SK-N-SH (cell line): Measurements from ENCODE around the gene VIL1. TPM values are rescaled to one million over a fixed set of nuclear protein-coding genes. Genes with fewer than 3 reads are reported as not detected.

Experiments used
- CTCF ChIA-PET: fragments of 300-600, 350-600 bp; formaldehyde crosslinking; extraction: SDS; loops from one replicate; lab custom pipeline; 2021; lab: Yijun Ruan, JAX
- POLR2A ChIA-PET: fragments of 350-600 bp; sonication (Branson Sonifier 250); formaldehyde crosslinking; extraction: SDS; loops from one replicate; lab custom pipeline; 2020; ENCODE audit warnings: antibody characterized with exemption, inconsistent platforms; lab: Yijun Ruan, JAX
- DNase-seq: peaks from one replicate; pipeline ENCODE4 v3.0.0; 2012
- H2AFZ ChIP-seq: fragments of 200-600 bp; sonication (generic); 2 replicates; pipeline ENCODE4 v1.8.1; 2016; ENCODE audit warnings: antibody characterized with exemption, mild to moderate bottlenecking, low read depth
- H3F3A ChIP-seq: fragments of 200-600 bp; sonication (generic); replicated peaks from 2 replicates; pipeline ENCODE3; 2016; ENCODE audit warnings: antibody characterized with exemption, mild to moderate bottlenecking; ENCODE audit not compliant: insufficient read depth
- H3K27ac ChIP-seq, 2 experiments: fragments of 200-500 bp in 1 of 2; fragments of 200-600 bp in 1 of 2; sonication (Bioruptor generic) in 1 of 2; sonication (generic), shearing (Covaris generic) in 1 of 2; 2 replicates each; pipeline versions ENCODE4 v1.5.1 to v1.6.1; 2014 to 2016; ENCODE audit warnings: low read depth in 2 of 2, inconsistent platforms in 1 of 2, low read length in 1 of 2, mild to moderate bottlenecking in 1 of 2, mixed read lengths in 1 of 2
- H3K27me3 ChIP-seq: fragments of 200-600 bp; sonication (generic), shearing (Covaris generic); 2 replicates; pipeline ENCODE4 v1.6.1; 2016; ENCODE audit warnings: mixed run types; ENCODE audit not compliant: insufficient read depth
- H3K36me3 ChIP-seq, 2 experiments: fragments of 200-500 bp in 1 of 2; fragments of 200-600 bp in 1 of 2; sonication (Bioruptor generic) in 1 of 2; sonication (generic) in 1 of 2; replicated peaks in 1 of 2; 2 replicates each; pipeline versions ENCODE3 to v1.5.1; 2014 to 2016; ENCODE audit warnings: low read length in 1 of 2, mild to moderate bottlenecking in 1 of 2; ENCODE audit not compliant: insufficient read depth in 2 of 2, control insufficient read depth in 1 of 2
- H3K4me1 ChIP-seq, 2 experiments: fragments of 200-500 bp in 1 of 2; fragments of 200-600 bp in 1 of 2; sonication (Bioruptor generic) in 1 of 2; sonication (generic), shearing (Covaris generic) in 1 of 2; 2 replicates each; pipeline versions ENCODE4 v1.5.1 to v1.6.1; 2014 to 2016; ENCODE audit warnings: low read depth in 1 of 2, low read length in 1 of 2, mixed run types in 1 of 2; ENCODE audit not compliant: insufficient read depth in 2 of 2, control insufficient read depth in 1 of 2
- H3K4me2 ChIP-seq: fragments of 200-600 bp; sonication (generic), shearing (Covaris generic); 2 replicates; pipeline ENCODE4 v1.6.1; 2017; ENCODE audit warnings: mixed run types
- H3K4me3 ChIP-seq, 2 experiments: fragments of 200-500 bp in 1 of 2; fragments of 200-600 bp in 1 of 2; sonication (Bioruptor generic) in 1 of 2; sonication (generic), shearing (Covaris generic) in 1 of 2; 2 replicates each; pipeline versions ENCODE4 v1.5.1 to v1.8.1; 2014 to 2016; ENCODE audit warnings: low read depth in 2 of 2, inconsistent platforms in 1 of 2, low read length in 1 of 2, mild to moderate bottlenecking in 1 of 2, mixed read lengths in 1 of 2, moderate library complexity in 1 of 2
- H3K79me2 ChIP-seq: fragments of 200-600 bp; sonication (generic); 2 replicates; pipeline ENCODE4 v1.8.1; 2017; ENCODE audit warnings: mild to moderate bottlenecking; ENCODE audit not compliant: insufficient read depth
- H3K9ac ChIP-seq: fragments of 200-600 bp; sonication (generic); 2 replicates; pipeline ENCODE4 v1.6.1; 2017; ENCODE audit warnings: mixed run types
- H3K9me2 ChIP-seq: fragments of 200-600 bp; sonication (generic); 2 replicates; pipeline ENCODE4 v1.6.1; 2017; ENCODE audit warnings: mixed run types
- H3K9me3 ChIP-seq: fragments of 200-600 bp; sonication (generic); 2 replicates; pipeline ENCODE4 v1.6.1; 2017; ENCODE audit warnings: mixed run types, mild to moderate bottlenecking, moderate library complexity
- H4K20me1 ChIP-seq: fragments of 200-600 bp; sonication (generic); 2 replicates; pipeline ENCODE4 v1.6.1; 2017; ENCODE audit warnings: mild to moderate bottlenecking, mixed run types; ENCODE audit not compliant: insufficient read depth
- FOSL2 ChIP-seq: IDR thresholded peaks from 2 replicates; pipeline ENCODE4 v1.4.0; 2012; ENCODE audit warnings: low read depth, mild to moderate bottlenecking, moderate library complexity, borderline replicate concordance
- NFIC ChIP-seq: IDR thresholded peaks from 2 replicates; pipeline ENCODE4 v1.4.0; 2012; ENCODE audit warnings: borderline replicate concordance
- RAD21 ChIP-seq: IDR thresholded peaks from 2 replicates; pipeline ENCODE4 v1.6.1; 2012; ENCODE audit warnings: mild to moderate bottlenecking, low read length
- REST ChIP-seq: IDR thresholded peaks from 2 replicates; pipeline ENCODE4 v1.6.1; 2012; ENCODE audit warnings: mild to moderate bottlenecking, low read depth, low read length, moderate library complexity
- RXRA ChIP-seq: IDR thresholded peaks from 2 replicates; pipeline ENCODE4 v1.4.0; 2012; ENCODE audit warnings: low read depth, mild to moderate bottlenecking, borderline replicate concordance
- SIN3A ChIP-seq: IDR thresholded peaks from 2 replicates; pipeline ENCODE4 v1.6.1; 2012; ENCODE audit warnings: low read depth, mild to moderate bottlenecking, low read length, moderate library complexity, borderline replicate concordance
- TEAD4 ChIP-seq: IDR thresholded peaks from 2 replicates; pipeline ENCODE4 v1.4.0; 2012; ENCODE audit warnings: mild to moderate bottlenecking, borderline replicate concordance; ENCODE audit not compliant: insufficient read depth
- USF1 ChIP-seq: IDR thresholded peaks from 2 replicates; pipeline ENCODE4 v1.4.0; 2012; ENCODE audit warnings: low read depth, borderline replicate concordance
- WGBS: methylation state at CpG from one replicate; pipeline ENCODE4 v1.1.6; 2017; ENCODE audit warnings: low lambda C conversion rate; 5-methylcytosine and 5-hydroxymethylcytosine counted together
- polyA plus RNA-seq, 3 experiments: library from polyadenylated mRNA; depleted of rRNA; stranded (reverse); fragments of >200 nt; gene quantifications; 2 replicates each; pipeline ENCODE4 v1.2.3, GENCODE V29; 2012

Gene VIL1
- polyA plus RNA-seq, 1 of the 3 experiments (the other 2 are of a cell fraction), result under 0.01 TPM

- TF ChIP-seq USF1, result no peak
- TF ChIP-seq REST, result no peak
- no peak for TF ChIP-seq NFIC
- TF ChIP-seq SIN3A, result no peak
- POLR2A ChIA-PET, result no interaction called here
- Histone ChIP-seq H4K20me1 (no peaks in the 10 kb centered on the region), H3K4me2 (no peak overlapping the region), H3K9me3 (no peaks in the 10 kb centered on the region), H3K9ac (no peak overlapping the region), H3F3A (no peaks in the 10 kb centered on the region), H2AFZ (no peak overlapping the region), H3K27ac (no peak overlapping the region), H3K36me3 (no peaks in the 10 kb centered on the region), H3K9me2 (no peaks in the 10 kb centered on the region), H3K79me2 (no peaks in the 10 kb centered on the region), H3K27me3 (no peaks in the 10 kb centered on the region; the same call in 1 of the 2 replicates), H3K4me1 (no peaks in the 10 kb centered on the region; a peak in 1 of 4 replicates), H3K4me3 (no peak overlapping the region)
- CTCF ChIA-PET, result interaction anchor here (2.0 kb wide), 1 partner anchor 36 kb away, joined by 8 read pairs; no protein-coding TSS in a partner anchor
- 50% methylated on average over 9 of the region's 9 CpGs for WGBS
- peak; percentile 50 for DNase-seq
Observed at GRCh38 chr2:218429911-218430692, 11.2 kb downstream of the VIL1 start.

GRCh38 chr2:218430721-218431120 lies 11.8 kb downstream of the VIL1 start:
- H3K36me3 ChIP-seq, result no peaks in the 10 kb centered on the region
- no peak for DNase-seq
- no peak overlapping the region for H3K27ac ChIP-seq
- H3F3A ChIP-seq, result no peaks in the 10 kb centered on the region
- no peaks in the 10 kb centered on the region for H3K9me2 ChIP-seq
- 76% methylated on average over 9 of the region's 11 CpGs for WGBS
- no peak overlapping the region for H3K4me2 ChIP-seq
- ChIA-PET CTCF (interaction anchor here (0.6 to 2.0 kb wide), 2 partner anchors 9 to 36 kb away, joined by 3 to 8 read pairs; no protein-coding TSS in a partner anchor), POLR2A (no interaction called here)
- H2AFZ ChIP-seq, result no peak overlapping the region
- H4K20me1 ChIP-seq, result no peaks in the 10 kb centered on the region
- no peaks in the 10 kb centered on the region; the same call in 1 of the 2 replicates for H3K27me3 ChIP-seq
- H3K9me3 ChIP-seq, result no peaks in the 10 kb centered on the region
- H3K4me1 ChIP-seq, result no peaks in the 10 kb centered on the region; a peak in 1 of 4 replicates
- H3K9ac ChIP-seq, result no peak overlapping the region
- no peak overlapping the region for H3K4me3 ChIP-seq
- TF ChIP-seq TEAD4 (no peak), RAD21 (no peak), FOSL2 (no peak), RXRA (no peak)
- no peaks in the 10 kb centered on the region for H3K79me2 ChIP-seq
